Neural cell (in vitro differentiated cells): ENCODE data around the gene FOXE3. TPM values are rescaled to one million over a fixed set of nuclear protein-coding genes. Genes with fewer than 3 reads are reported as not detected.

Experiments
- H2AFZ ChIP-seq: fragments of 200-600, 300-800 bp; sonication (generic), shearing (Covaris generic); 2 replicates; pipeline ENCODE4 v1.6.0; 2014; ENCODE audit warnings: low read depth, mild to moderate bottlenecking, antibody characterized with exemption, low read length, moderate library complexity
- H3F3A ChIP-seq: fragments of 200-600 bp; shearing (Covaris generic); 2 replicates; pipeline ENCODE4 v1.6.1; 2016; ENCODE audit warnings: mild to moderate bottlenecking, moderate library complexity, mixed read lengths, antibody characterized with exemption, low read length; ENCODE audit not compliant: insufficient read depth, poor library complexity, severe bottlenecking
- H3K27ac ChIP-seq: fragments of 200-600, 300-800 bp; sonication (generic), shearing (Covaris generic); 2 replicates; pipeline ENCODE4 v1.5.1; 2014; ENCODE audit warnings: mild to moderate bottlenecking, low read length, moderate library complexity
- H3K27me3 ChIP-seq: fragments of 300-800, 200-600 bp; sonication (generic), shearing (Covaris generic); 2 replicates; pipeline ENCODE4 v1.6.0; 2014; ENCODE audit warnings: mild to moderate bottlenecking, low read depth, low read length, moderate library complexity; ENCODE audit not compliant: insufficient read depth
- H3K36me3 ChIP-seq: fragments of 300-800, 200-600 bp; sonication (generic), shearing (Covaris generic); 2 replicates; pipeline ENCODE4 v1.5.1; 2014; ENCODE audit warnings: mild to moderate bottlenecking, antibody characterized with exemption, low read length, moderate library complexity; ENCODE audit not compliant: insufficient read depth
- H3K4me2 ChIP-seq: fragments of 300-800, 200-600 bp; sonication (generic), shearing (Covaris generic); 2 replicates; pipeline ENCODE4 v1.6.0; 2014; ENCODE audit warnings: mild to moderate bottlenecking, low read length
- H3K4me3 ChIP-seq: fragments of 300-800, 200-600 bp; sonication (generic), shearing (Covaris generic); 2 replicates; pipeline ENCODE4 v1.5.1; 2014; ENCODE audit warnings: mild to moderate bottlenecking, low read length, moderate library complexity
- H3K79me2 ChIP-seq: fragments of 200-600 bp; shearing (Covaris generic); replicated peaks from 2 replicates; pipeline ENCODE4 v1.6.0; 2014; ENCODE audit warnings: mild to moderate bottlenecking, low read length, moderate library complexity; ENCODE audit not compliant: insufficient read depth
- H3K9ac ChIP-seq: fragments of 300-800, 200-600 bp; sonication (generic), shearing (Covaris generic); 2 replicates; pipeline ENCODE4 v1.6.1; 2016; ENCODE audit warnings: mild to moderate bottlenecking, low read length, mixed read lengths
- H3K9me2 ChIP-seq: fragments of 200-600 bp; shearing (Covaris generic); 2 replicates; pipeline ENCODE4 v1.6.1; 2016; ENCODE audit warnings: mild to moderate bottlenecking, low read length, mixed read lengths; ENCODE audit not compliant: insufficient read depth
- H3K9me3 ChIP-seq: fragments of 200-600, 300-800 bp; sonication (generic), shearing (Covaris generic); 2 replicates; pipeline ENCODE4 v1.6.1; 2016; ENCODE audit warnings: mild to moderate bottlenecking, mixed run types, low read length, moderate library complexity, mixed read lengths
- H4K20me1 ChIP-seq: fragments of 200-600 bp; shearing (Covaris generic); 2 replicates; pipeline ENCODE4 v1.6.1; 2016; ENCODE audit warnings: mild to moderate bottlenecking, mixed run types; ENCODE audit not compliant: insufficient read depth
- EP300 ChIP-seq: fragments of 450-650 bp; conservative IDR thresholded peaks from 2 replicates; pipeline ENCODE4 v1.6.1; 2014; ENCODE audit warnings: antibody characterized with exemption, mild to moderate bottlenecking, moderate library complexity; ENCODE audit not compliant: poor library complexity, severe bottlenecking
- EZH2 ChIP-seq: fragments of 200-600, 300-800 bp; shearing (Covaris generic), sonication (generic); IDR thresholded peaks from 2 replicates; pipeline ENCODE4 v1.6.1; 2014; ENCODE audit warnings: antibody characterized with exemption, low read length, borderline replicate concordance, mild to moderate bottlenecking; ENCODE audit not compliant: insufficient read depth, poor library complexity, severe bottlenecking
- MXI1 ChIP-seq: fragments of 450-650 bp; conservative IDR thresholded peaks from 2 replicates; pipeline ENCODE4 v1.6.1; 2014; ENCODE audit warnings: antibody characterized with exemption, mild to moderate bottlenecking; ENCODE audit not compliant: poor library complexity, severe bottlenecking
- POLR2AphosphoS5 ChIP-seq: IDR thresholded peaks from 2 replicates; pipeline ENCODE4 v1.6.1; 2012
- RAD21 ChIP-seq: fragments of 450-650 bp; conservative IDR thresholded peaks from 2 replicates; pipeline ENCODE4 v1.6.1; 2014; ENCODE audit warnings: antibody characterized with exemption, mild to moderate bottlenecking, moderate library complexity
- REST ChIP-seq: IDR thresholded peaks from 2 replicates; pipeline ENCODE4 v1.6.1; 2012; ENCODE audit warnings: borderline replicate concordance
- SMC3 ChIP-seq: fragments of 450-650 bp; conservative IDR thresholded peaks from 2 replicates; pipeline ENCODE4 v1.6.1; 2014; ENCODE audit warnings: antibody characterized with exemption, mild to moderate bottlenecking, moderate library complexity; ENCODE audit not compliant: poor library complexity
- TAF1 ChIP-seq: IDR thresholded peaks from 2 replicates; pipeline ENCODE4 v1.6.1; 2012; ENCODE audit warnings: low read depth
- polyA plus RNA-seq: library from polyadenylated mRNA; depleted of rRNA; stranded (reverse); fragments of >200 nt; gene quantifications from 2 replicates; pipeline ENCODE4 v1.2.3, GENCODE V29; 2014
- TF ChIP-seq, protein P1 (sequence below): fragments of 450-650 bp; IDR thresholded peaks from 2 replicates; pipeline ENCODE4 v1.5.1; 2014; ENCODE audit warnings: antibody characterized with exemption, mild to moderate bottlenecking, moderate library complexity; ENCODE audit not compliant: poor library complexity, severe bottlenecking

Gene FOXE3
- polyA plus RNA-seq, 1 donor from 2014 or later = not detected

- peaks cover 96% of the 10 kb centered on the region for H3K27me3 ChIP-seq
- H3F3A ChIP-seq = no peaks in the 10 kb centered on the region
- no peaks in the 10 kb centered on the region for H3K9me3 ChIP-seq
- H4K20me1 ChIP-seq = no peaks in the 10 kb centered on the region
- H3K27ac ChIP-seq = no peak overlapping the region
- no peak overlapping the region for H3K9ac ChIP-seq
- no peaks in the 10 kb centered on the region for H3K36me3 ChIP-seq
- TF ChIP-seq RAD21 = no peak
- no peak for TF ChIP-seq POLR2AphosphoS5
- no peak for TF ChIP-seq REST
- no peak for TF ChIP-seq TAF1
- no peak for TF ChIP-seq EZH2
- TF ChIP-seq, protein P1, sequence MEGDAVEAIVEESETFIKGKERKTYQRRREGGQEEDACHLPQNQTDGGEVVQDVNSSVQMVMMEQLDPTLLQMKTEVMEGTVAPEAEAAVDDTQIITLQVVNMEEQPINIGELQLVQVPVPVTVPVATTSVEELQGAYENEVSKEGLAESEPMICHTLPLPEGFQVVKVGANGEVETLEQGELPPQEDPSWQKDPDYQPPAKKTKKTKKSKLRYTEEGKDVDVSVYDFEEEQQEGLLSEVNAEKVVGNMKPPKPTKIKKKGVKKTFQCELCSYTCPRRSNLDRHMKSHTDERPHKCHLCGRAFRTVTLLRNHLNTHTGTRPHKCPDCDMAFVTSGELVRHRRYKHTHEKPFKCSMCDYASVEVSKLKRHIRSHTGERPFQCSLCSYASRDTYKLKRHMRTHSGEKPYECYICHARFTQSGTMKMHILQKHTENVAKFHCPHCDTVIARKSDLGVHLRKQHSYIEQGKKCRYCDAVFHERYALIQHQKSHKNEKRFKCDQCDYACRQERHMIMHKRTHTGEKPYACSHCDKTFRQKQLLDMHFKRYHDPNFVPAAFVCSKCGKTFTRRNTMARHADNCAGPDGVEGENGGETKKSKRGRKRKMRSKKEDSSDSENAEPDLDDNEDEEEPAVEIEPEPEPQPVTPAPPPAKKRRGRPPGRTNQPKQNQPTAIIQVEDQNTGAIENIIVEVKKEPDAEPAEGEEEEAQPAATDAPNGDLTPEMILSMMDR = no peak
- no peak for TF ChIP-seq MXI1
- TF ChIP-seq SMC3 = no peak
- no peak for TF ChIP-seq EP300
- H3K4me2 ChIP-seq = no peak overlapping the region
- no peak overlapping the region for H2AFZ ChIP-seq
- no peak overlapping the region for H3K4me3 ChIP-seq
- H3K9me2 ChIP-seq = no peaks in the 10 kb centered on the region
- no peaks in the 10 kb centered on the region for H3K79me2 ChIP-seq
Observed at GRCh38 chr1:47448462-47449222, 32.6 kb downstream of the FOXE3 start.

GRCh38 chr1:47449822-47450552 is 33.9 kb downstream of the FOXE3 start:
- Histone ChIP-seq H3K36me3 (no peaks in the 10 kb centered on the region), H3K4me2 (no peak overlapping the region), H3K4me3 (no peak overlapping the region), H3K27me3 (peaks cover 86% of the 10 kb centered on the region), H3K27ac (no peak overlapping the region), H4K20me1 (no peaks in the 10 kb centered on the region), H3K9me2 (no peaks in the 10 kb centered on the region), H3K9me3 (no peaks in the 10 kb centered on the region), H3F3A (no peaks in the 10 kb centered on the region), H3K79me2 (no peaks in the 10 kb centered on the region), H3K9ac (no peak overlapping the region), H2AFZ (no peak overlapping the region)
- no peak for TF ChIP-seq EP300
